SKM-1 treated with dmso at 0.1 percent for 144 hours (cell line): ENCODE results near the gene CDK13.
A peak's percentile ranks its signal among the peaks of the same experiment; 100 is the strongest.

Source experiments
- DNase-seq: peaks from one replicate; lab custom pipeline; 2025; ENCODE audit not compliant: unreplicated experiment; lab: John Stamatoyannopoulos, UW

CDK13 gene

DNA sequence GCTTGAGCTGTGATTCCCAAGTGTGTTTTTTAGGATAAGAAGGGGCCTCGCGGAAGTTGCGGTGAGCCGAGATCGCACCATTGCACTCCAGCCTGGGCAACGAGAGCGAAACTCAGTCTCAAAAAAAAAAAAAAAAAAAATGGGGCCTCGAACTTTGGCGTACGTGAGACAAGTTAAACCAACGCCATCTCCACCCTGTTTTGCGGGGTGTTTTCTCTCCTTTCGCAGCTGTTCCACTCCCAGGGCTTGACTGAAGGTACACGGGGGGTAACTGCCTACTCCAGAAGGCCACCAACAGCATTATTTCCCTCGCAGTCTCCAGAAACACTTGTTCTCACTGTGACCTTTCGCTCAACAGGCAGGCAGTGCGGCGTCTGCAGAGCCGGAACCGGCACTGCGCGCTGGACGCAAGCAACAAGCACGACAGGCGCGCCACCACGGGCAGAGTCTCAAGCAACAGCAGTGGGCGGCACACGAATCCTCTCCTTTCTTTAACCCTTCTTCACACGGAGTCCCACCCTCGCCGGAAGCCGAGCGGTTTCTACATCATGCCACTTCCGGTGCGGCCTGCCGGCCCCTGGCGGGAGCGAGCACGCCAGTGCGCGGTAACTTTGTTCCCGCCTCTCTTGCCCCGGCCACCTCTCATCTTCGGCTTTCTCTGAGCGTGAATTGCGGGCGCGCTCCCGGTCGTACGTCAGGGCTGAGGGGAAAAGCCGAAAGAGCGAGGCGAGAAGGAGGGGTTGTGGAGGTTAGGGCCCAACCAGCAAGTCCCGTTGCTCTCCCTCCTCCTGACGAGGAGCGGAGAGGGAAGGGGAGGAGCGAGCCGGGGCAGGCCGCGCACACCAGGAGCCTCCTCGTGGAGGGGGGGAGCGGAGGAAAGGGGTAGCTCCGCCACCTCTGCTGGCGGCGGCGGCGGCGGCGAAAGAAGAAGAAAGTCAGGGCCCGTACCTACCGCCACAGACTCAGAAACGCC lies 814 bp upstream of the CDK13 start:
- peak; percentile 98 for DNase-seq

GRCh38 chr7:39950473-39951225 lies 593 bp downstream of the CDK13 start:
- DNase-seq, result no peak

DNA sequence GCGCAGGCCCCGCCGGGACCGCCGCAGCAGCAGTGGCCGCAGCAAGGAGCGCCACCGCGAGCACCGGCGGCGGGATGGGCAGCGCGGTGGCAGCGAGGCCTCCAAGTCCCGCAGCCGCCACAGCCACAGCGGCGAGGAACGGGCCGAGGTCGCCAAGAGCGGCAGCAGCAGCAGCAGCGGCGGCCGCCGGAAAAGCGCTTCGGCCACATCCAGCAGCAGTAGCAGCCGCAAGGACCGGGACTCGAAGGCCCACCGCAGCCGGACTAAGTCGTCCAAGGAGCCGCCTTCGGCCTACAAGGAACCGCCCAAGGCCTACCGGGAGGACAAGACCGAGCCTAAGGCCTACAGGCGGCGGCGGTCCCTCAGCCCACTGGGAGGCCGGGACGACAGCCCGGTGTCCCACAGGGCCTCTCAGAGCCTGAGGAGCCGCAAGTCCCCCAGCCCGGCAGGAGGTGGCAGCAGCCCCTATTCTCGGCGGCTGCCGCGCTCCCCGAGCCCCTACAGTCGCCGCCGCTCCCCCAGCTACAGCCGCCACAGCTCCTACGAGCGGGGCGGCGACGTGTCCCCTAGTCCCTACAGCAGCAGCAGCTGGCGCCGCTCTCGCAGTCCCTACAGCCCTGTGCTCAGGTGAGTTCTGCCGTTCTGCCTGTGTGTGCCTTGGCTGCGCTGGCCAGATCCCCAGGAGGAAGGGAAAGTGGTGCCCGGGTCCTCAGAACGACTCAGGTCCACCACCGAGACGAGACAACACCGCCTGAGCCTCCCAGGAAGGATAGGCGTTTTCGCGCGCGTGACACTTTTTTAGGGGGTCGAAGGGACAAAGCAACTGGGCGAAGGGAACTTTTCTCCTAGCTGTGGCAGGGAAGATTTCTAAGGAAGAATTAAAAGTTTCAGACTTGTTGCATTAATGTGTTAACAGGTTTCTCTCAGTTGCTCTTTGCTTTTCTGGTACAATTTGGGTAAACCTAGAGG lies 1.5 kb downstream of the CDK13 start:
- no peak for DNase-seq

GRCh38 chr7:39952374-39952773 lies 2.3 kb downstream of the CDK13 start:
- no peak for DNase-seq

- DNase-seq, result no peak
Observed at GRCh38 chr7:39952803-39953202, 2.7 kb downstream of the CDK13 start.

- DNase-seq, result no peak
Observed at GRCh38 chr7:39954694-39955093, 4.6 kb downstream of the CDK13 start.

DNA sequence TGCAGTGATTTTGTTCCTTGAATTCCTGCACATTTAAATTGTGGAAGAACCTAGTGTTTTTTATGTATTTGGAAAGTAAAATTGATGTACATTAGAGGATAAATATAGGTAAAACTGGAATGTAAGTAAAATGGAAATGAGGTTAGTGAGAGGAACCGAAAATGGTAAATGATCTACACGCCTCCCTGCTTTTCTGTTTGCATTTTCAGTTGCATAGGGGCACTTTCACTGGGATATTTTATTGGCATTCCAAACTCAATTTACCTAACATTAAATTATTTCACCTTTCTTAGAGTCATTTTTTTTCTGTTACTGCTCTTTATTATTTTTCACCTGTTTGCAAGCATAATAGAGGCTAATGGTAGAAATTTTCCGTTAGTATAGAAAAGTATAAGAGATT lies 8.0 kb downstream of the CDK13 start:
- DNase-seq, result no peak

DNA sequence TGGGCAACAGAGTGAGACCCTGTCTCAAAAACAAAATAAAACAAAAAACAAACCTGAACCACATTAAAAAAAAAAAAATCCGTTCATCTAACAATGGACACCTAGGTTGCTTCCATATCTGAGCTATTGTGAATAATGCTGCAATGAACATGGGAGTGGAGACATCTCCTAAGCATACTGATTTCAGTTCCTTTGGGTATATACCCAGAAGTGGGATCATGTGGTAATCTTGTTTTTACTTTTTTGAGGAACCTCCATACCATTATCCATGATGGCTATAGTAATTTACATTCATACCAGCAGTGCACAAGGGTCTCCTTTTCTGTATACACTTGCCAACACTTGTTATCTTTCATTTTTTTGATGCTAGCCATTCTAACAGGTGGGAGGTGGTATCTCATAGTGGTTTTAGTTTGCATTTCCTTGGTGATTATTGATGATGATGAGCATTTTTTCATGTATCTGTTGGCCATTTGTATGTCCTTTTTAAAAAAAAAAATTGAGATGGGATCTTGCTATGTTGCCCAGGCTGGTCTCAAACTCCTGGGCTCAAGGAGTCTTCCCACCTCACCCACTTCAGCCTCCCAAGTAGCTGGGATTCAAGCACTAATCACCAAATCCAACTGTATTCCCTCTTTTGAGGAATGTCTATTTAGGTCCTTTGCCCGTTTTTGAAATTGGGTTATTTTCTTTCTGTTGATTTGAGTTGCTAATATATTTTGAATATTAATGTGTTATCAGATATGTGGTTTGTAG lies 17.5 kb downstream of the CDK13 start:
- DNase-seq, result no peak

DNA sequence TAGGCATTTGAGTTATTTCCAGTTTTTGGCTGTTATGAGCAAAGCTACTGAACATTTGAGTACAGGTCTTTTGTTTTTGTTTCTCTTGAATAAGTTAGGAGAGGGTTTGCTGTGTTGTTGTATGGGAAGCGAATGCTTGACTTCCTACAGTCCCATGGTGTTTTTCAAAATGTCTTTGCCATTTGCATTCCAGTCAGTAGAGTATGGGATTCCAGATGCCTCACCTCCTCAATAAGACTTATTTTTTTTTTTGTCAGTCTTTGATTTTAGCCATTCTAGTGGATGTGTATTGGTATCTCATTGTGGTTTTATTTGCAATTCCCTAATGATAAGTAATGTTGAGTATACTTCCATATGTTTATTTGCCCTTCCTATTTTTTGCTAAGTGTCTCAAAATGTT lies 19.4 kb downstream of the CDK13 start:
- no peak for DNase-seq

DNA sequence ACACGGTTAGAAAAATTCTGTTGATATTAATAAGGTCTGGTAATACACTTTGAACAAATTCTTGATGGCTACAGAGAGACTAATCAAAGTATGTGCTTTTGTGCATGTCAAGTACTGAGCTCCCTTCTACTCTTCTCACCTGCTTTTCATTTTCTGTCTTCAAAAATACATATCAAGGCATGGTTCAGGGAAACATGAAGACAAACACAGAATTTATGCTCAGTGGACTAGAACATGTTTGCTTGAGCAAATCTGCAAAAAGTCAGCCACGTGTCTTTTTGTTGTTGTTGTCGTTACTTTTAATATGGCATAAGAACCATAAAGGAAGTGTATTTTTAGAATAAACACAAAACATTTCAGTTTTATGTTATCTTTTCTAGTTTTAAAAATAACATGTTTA lies 21.9 kb downstream of the CDK13 start:
- no peak for DNase-seq

DNA sequence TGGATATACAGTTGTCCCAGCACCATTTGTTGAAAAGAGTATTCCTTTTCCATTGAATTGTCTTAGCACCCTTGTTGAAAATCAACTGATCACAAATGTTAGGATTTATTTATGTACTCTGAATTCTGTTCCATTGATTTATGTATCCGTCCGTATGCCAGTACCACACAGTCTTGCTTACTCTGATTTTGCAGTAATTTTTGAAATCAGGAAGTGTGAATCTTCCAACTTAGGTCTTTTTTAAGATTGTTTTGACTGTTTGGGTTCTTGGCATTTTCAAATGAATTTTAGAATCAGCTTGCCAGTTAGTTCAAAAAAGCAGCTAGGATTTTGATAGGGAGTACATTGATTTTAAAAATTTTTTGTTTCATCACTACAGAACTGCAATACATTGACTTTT lies 23.7 kb downstream of the CDK13 start:
- no peak for DNase-seq

DNA sequence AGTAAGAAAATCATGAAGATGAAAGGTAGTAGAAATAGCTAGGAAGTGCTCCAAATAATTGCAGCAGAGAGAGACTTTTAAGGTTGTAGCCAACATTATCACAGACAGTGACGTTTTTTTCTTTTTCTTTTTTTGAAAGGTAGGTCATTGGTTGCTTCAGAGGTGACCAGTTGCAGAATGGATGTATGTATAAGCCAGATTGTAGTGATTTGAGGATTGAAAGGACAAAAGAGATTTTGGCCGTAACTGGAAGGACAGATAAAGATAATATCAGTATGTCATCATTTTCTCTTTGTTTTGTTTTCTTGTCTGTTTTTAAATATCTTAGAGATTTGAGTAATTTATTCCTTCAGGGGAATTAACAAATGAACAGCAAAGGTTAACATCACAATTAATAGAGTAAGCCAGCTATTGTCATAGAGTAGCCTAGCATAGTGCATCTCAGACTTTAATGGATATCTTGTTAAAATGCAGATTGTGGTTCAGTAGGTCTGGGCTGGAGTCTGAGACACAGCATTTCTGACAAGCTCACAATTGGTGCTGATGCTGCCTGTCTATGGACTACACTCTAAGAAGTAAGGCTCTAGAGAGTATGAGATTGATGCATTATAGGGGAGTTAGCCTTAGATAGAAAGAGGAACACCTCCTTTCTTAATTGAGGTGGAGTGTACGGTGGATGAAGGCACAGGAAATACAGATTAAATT lies 28.3 kb downstream of the CDK13 start:
- no peak for DNase-seq

GRCh38 chr7:39979406-39980073 lies 29.5 kb downstream of the CDK13 start:
- no peak for DNase-seq

- no peak for DNase-seq
Observed at GRCh38 chr7:39985398-39985918, 35.4 kb downstream of the CDK13 start.

- DNase-seq, result no peak
Observed at GRCh38 chr7:39987641-39988347, 37.7 kb downstream of the CDK13 start.

- no peak for DNase-seq
Observed at GRCh38 chr7:40000734-40001315, 50.8 kb downstream of the CDK13 start.

- no peak for DNase-seq
Observed at GRCh38 chr7:40001649-40002048, 51.6 kb downstream of the CDK13 start.

DNA sequence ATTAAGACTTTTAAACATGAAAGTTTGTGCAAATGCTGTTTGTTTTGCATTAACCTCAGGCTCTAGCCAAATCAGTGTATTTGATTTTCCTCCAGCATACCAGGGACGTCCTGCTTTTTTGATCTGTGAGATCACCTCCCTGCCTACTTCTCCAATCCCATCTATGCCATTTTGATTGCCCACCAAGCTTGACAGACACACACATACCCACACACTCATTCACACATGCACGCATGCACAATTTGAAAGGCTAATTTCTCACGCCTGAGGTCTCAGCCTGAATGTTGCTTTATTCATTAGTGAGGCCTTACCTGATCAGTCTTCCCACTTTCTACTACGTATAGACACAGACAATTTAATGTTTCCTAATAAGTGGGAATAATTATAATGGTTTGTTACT lies 53.5 kb downstream of the CDK13 start:
- DNase-seq, result no peak
